Smooth muscle cell of the pulmonary artery (primary cell): Measurements from ENCODE around the gene ZNF800. TPM values are rescaled to one million over a fixed set of nuclear protein-coding genes. Genes with fewer than 3 reads are reported as not detected.

Experiments
- total RNA-seq: library from RNA; depleted of rRNA; stranded (reverse); fragments of >200 nt; gene quantifications from 2 replicates; pipeline ENCODE4 v1.2.3, GENCODE V29; 2014

ZNF800 gene, protein sequence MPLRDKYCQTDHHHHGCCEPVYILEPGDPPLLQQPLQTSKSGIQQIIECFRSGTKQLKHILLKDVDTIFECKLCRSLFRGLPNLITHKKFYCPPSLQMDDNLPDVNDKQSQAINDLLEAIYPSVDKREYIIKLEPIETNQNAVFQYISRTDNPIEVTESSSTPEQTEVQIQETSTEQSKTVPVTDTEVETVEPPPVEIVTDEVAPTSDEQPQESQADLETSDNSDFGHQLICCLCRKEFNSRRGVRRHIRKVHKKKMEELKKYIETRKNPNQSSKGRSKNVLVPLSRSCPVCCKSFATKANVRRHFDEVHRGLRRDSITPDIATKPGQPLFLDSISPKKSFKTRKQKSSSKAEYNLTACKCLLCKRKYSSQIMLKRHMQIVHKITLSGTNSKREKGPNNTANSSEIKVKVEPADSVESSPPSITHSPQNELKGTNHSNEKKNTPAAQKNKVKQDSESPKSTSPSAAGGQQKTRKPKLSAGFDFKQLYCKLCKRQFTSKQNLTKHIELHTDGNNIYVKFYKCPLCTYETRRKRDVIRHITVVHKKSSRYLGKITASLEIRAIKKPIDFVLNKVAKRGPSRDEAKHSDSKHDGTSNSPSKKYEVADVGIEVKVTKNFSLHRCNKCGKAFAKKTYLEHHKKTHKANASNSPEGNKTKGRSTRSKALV
- 11.3 and 11.8 TPM in 2 replicates for total RNA-seq

GRCh38 chr7:127392566-127393367 is at the start of gene ZNF800:
Gene ZNF800 (minus strand): TSS chr7:127392708. CDS start chr7:127391557, 1,151 bp downstream.

Other genes starting within 250 kb of the ZNF800 start
- gene GRM8, start 139.8 kb downstream of the ZNF800 start, total RNA-seq = 0.13 TPM in 1 of 2 replicates, not detected in the other
- gene GCC1, start 192.9 kb upstream of the ZNF800 start, total RNA-seq = 21.7 and 22.9 TPM in 2 replicates
- 75.5 and 94.2 TPM in 2 replicates for gene ARF5, start 195.7 kb upstream of the ZNF800 start, total RNA-seq
- 0.36 and 0.52 TPM in 2 replicates for gene FSCN3, start 201.0 kb upstream of the ZNF800 start, total RNA-seq
- not detected in 2 replicates for gene PAX4, start 225.4 kb upstream of the ZNF800 start, total RNA-seq